ENCODE measurements around the gene CCNY.
A peak's percentile ranks its signal among the peaks of the same experiment; 100 is the strongest.

CCNY gene

GRCh38 chr10:35341521-35341920 is 5.2 kb downstream of the CCNY start:
- Histone ChIP-seq H3K27ac (ENCODE audit: low read length) (peak overlapping the region; percentile 41; the same call in 1 of the 2 replicates), H3K27me3 (replicated peaks; ENCODE audit: insufficient read depth, low read length) (no peaks in the 10 kb centered on the region), H3K9ac (ENCODE audit: low read length) (no peak overlapping the region; the same call in 1 of the 2 replicates), H3F3A (ENCODE audit: insufficient read depth, low read length) (peaks cover 19% of the 10 kb centered on the region), H3K4me1 (ENCODE audit: low read length) (peaks cover 30% of the 10 kb centered on the region), H3K79me2 (ENCODE audit: low read length) (peaks cover 87% of the 10 kb centered on the region), H3K9me2 (replicated peaks; ENCODE audit: insufficient read depth, low read length) (no peaks in the 10 kb centered on the region), H4K20me1 (ENCODE audit: insufficient read depth, low read length) (no peaks in the 10 kb centered on the region), H3K9me3 (replicated peaks; ENCODE audit: insufficient read depth, low read length) (no peaks in the 10 kb centered on the region), H3K4me2 (ENCODE audit: low read depth, low read length) (peak overlapping the region; percentile 59), H3K36me3 (replicated peaks; ENCODE audit: insufficient read depth, low read length) (no peaks in the 10 kb centered on the region), H2AFZ (ENCODE audit: low read length) (no peak overlapping the region), H3K4me3 (ENCODE audit: low read length) (peak overlapping the region; percentile 45)
- TF ChIP-seq CTCF (IDR thresholded peaks at IDR 0.05; ENCODE audit: low read length), result no peak
- no peak for TF ChIP-seq EZH2phosphoT487 (IDR thresholded peaks at IDR 0.05; ENCODE audit: low read length)
- TF ChIP-seq EZH2 (optimal IDR thresholded peaks at IDR 0.05; ENCODE audit: low read depth, low read length), result no peak
- DNase-seq, result peak; percentile 89

GRCh38 chr10:35342183-35342753 is 6.0 kb downstream of the CCNY start:
- Histone ChIP-seq H3K27ac (ENCODE audit: low read length) (peak overlapping the region; percentile 41; the same call in 1 of the 2 replicates), H3K36me3 (replicated peaks; ENCODE audit: insufficient read depth, low read length) (no peaks in the 10 kb centered on the region), H3F3A (ENCODE audit: insufficient read depth, low read length) (peaks cover 19% of the 10 kb centered on the region), H2AFZ (ENCODE audit: low read length) (no peak overlapping the region), H4K20me1 (ENCODE audit: insufficient read depth, low read length) (peaks cover 6% of the 10 kb centered on the region; the same call in 1 of the 2 replicates), H3K4me2 (ENCODE audit: low read depth, low read length) (peak overlapping the region; percentile 59), H3K9ac (ENCODE audit: low read length) (no peak overlapping the region), H3K4me3 (ENCODE audit: low read length) (peak overlapping the region; percentile 45), H3K9me3 (replicated peaks; ENCODE audit: insufficient read depth, low read length) (no peaks in the 10 kb centered on the region), H3K9me2 (replicated peaks; ENCODE audit: insufficient read depth, low read length) (no peaks in the 10 kb centered on the region), H3K4me1 (ENCODE audit: low read length) (peaks cover 30% of the 10 kb centered on the region), H3K27me3 (replicated peaks; ENCODE audit: insufficient read depth, low read length) (no peaks in the 10 kb centered on the region), H3K79me2 (ENCODE audit: low read length) (peaks cover 90% of the 10 kb centered on the region)
- no peak for TF ChIP-seq EZH2phosphoT487 (IDR thresholded peaks at IDR 0.05; ENCODE audit: low read length)
- no peak for TF ChIP-seq CTCF (IDR thresholded peaks at IDR 0.05; ENCODE audit: low read length)
- no peak for TF ChIP-seq EZH2 (optimal IDR thresholded peaks at IDR 0.05; ENCODE audit: low read depth, low read length)
- DNase-seq, result no peak

GRCh38 chr10:35343739-35344138 is 7.4 kb downstream of the CCNY start:
- Histone ChIP-seq H3K4me2 (ENCODE audit: low read depth, low read length) (no peak overlapping the region), H3F3A (ENCODE audit: insufficient read depth, low read length) (peaks cover 19% of the 10 kb centered on the region), H3K9me3 (replicated peaks; ENCODE audit: insufficient read depth, low read length) (no peaks in the 10 kb centered on the region), H3K36me3 (replicated peaks; ENCODE audit: insufficient read depth, low read length) (no peaks in the 10 kb centered on the region), H3K4me3 (ENCODE audit: low read length) (no peak overlapping the region), H3K9me2 (replicated peaks; ENCODE audit: insufficient read depth, low read length) (no peaks in the 10 kb centered on the region), H3K27me3 (replicated peaks; ENCODE audit: insufficient read depth, low read length) (no peaks in the 10 kb centered on the region), H3K27ac (ENCODE audit: low read length) (no peak overlapping the region), H4K20me1 (ENCODE audit: insufficient read depth, low read length) (peaks cover 6% of the 10 kb centered on the region; the same call in 1 of the 2 replicates), H3K9ac (ENCODE audit: low read length) (no peak overlapping the region), H3K4me1 (ENCODE audit: low read length) (peaks cover 17% of the 10 kb centered on the region), H2AFZ (ENCODE audit: low read length) (no peak overlapping the region), H3K79me2 (ENCODE audit: low read length) (peaks cover 90% of the 10 kb centered on the region)
- TF ChIP-seq CTCF (IDR thresholded peaks at IDR 0.05; ENCODE audit: low read length) (no peak), EZH2phosphoT487 (IDR thresholded peaks at IDR 0.05; ENCODE audit: low read length) (no peak), EZH2 (optimal IDR thresholded peaks at IDR 0.05; ENCODE audit: low read depth, low read length) (no peak)
- no peak for DNase-seq

All from MM.1S (cell line).